K562 (cell line): Measurements from ENCODE around the gene TECPR2.

Experiments
- BDP1 ChIP-seq: IDR thresholded peaks from 3 replicates; pipeline ENCODE4 v1.6.1; 2011; ENCODE audit not compliant: insufficient read length, insufficient read depth
- CHD4 ChIP-seq: fragments of 200-600 bp; sonication (generic); IDR thresholded peaks from 3 replicates; pipeline ENCODE4 v1.6.1; 2012; ENCODE audit warnings: low read depth, mild to moderate bottlenecking, mixed read lengths, low read length, inconsistent platforms; ENCODE audit not compliant: insufficient read depth, insufficient replicate concordance, poor library complexity, severe bottlenecking
- KLF13 ChIP-seq: fragments of 450-650 bp; IDR thresholded peaks from 2 replicates; pipeline ENCODE4 v1.6.1; 2016; ENCODE audit warnings: missing genetic modification characterization, low read depth, mild to moderate bottlenecking, missing compliant biosample characterization, moderate library complexity, borderline replicate concordance
- POLR2A ChIP-seq: fragments of 450-650 bp; conservative IDR thresholded peaks from 2 replicates; pipeline ENCODE4 v1.6.1; 2016
- POLR2AphosphoS5 ChIP-seq: IDR thresholded peaks from 2 replicates; pipeline ENCODE4 v1.6.1; 2011; ENCODE audit warnings: mild to moderate bottlenecking, low read depth, low read length, moderate library complexity; ENCODE audit not compliant: control insufficient read depth, insufficient read depth
- POLR3G ChIP-seq: IDR thresholded peaks from 2 replicates; pipeline ENCODE4 v1.6.1; 2011; ENCODE audit not compliant: insufficient read length, insufficient replicate concordance; ENCODE audit errors: extremely low read depth
- RAD21 ChIP-seq, 2 experiments: fragments of 250-450 bp in 1 of 2; fragments of 450-650 bp in 1 of 2; sonication (Bioruptor Pico) in 1 of 2; formaldehyde crosslinking in 1 of 2; IDR thresholded peaks in 1 of 2; conservative IDR thresholded peaks in 1 of 2; 2 replicates each; pipeline versions ENCODE4 v1.4.0 to v1.8.0; 2020 to 2022; ENCODE audit warnings: mild to moderate bottlenecking in 2 of 2, moderate library complexity in 1 of 2
- SPI1 ChIP-seq: IDR thresholded peaks from 2 replicates; pipeline ENCODE4 v1.6.1; 2011; ENCODE audit warnings: low read depth, low read length, control low read depth, borderline replicate concordance
- ZNF217 ChIP-seq: sonication (generic); formaldehyde crosslinking; IDR thresholded peaks from 2 replicates; pipeline ENCODE4 v1.8.0; 2022; ENCODE audit warnings: mild to moderate bottlenecking, missing genetic modification reagents
- ZNF830 ChIP-seq: fragments of 250-450 bp; sonication (Bioruptor Pico); IDR thresholded peaks from 2 replicates; pipeline ENCODE4 v1.5.0; 2021; ENCODE audit warnings: mild to moderate bottlenecking
- ZSCAN29 ChIP-seq: fragments of 450-650 bp; IDR thresholded peaks from 2 replicates; pipeline ENCODE4 v1.6.1; 2017
- TF ChIP-seq, protein P1 (sequence below), 3 experiments: IDR thresholded peaks in 2 of 3; conservative IDR thresholded peaks in 1 of 3; 2 replicates each; pipeline ENCODE4 v1.5.1; 2011 to 2012; ENCODE audit warnings: low read length in 3 of 3, mild to moderate bottlenecking in 3 of 3, control low read depth in 2 of 3, improper control_type of control experiment in 1 of 3, inconsistent platforms in 1 of 3, low read depth in 1 of 3, mixed read lengths in 1 of 3, moderate library complexity in 1 of 3; ENCODE audit not compliant: insufficient read depth in 2 of 3
- TF ChIP-seq, protein P2 (sequence below): IDR thresholded peaks from 3 replicates; pipeline ENCODE4 v1.6.1; 2011; ENCODE audit warnings: borderline replicate concordance, mild to moderate bottlenecking, moderate library complexity; ENCODE audit not compliant: insufficient read length; ENCODE audit errors: extremely low read depth

DNA sequence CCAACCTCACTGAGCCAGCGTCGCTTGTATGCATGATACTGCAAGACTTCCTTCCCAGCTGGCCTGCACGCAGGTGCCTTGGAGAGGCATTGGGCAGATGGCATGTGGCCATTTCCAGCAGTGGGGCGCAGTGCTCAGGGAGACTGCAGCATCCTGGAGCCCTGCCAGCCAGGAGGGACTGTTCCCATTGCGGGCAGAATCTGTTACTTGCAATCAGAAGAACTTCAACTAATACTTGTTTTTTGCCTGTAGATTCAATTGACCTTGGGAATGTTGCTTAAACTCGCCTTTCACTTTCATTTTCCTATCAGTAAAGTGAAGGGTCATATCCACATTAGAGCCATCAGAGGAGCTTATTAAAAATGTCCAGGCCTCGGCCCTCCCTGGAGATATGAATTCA is 117.0 kb downstream of the TECPR2 start:
- TF ChIP-seq POLR2A (no peak), ZNF217 (CRISPR knock-in tag) (no peak), BDP1 (no peak), POLR2AphosphoS5 (no peak), KLF13 (tag) (no peak), RAD21 (CRISPR knock-in tag; conservative IDR thresholded peaks at IDR 0.05 in 1 of 2, IDR thresholded peaks at IDR 0.05 in 1 of 2) (no peak), CHD4 (no peak), SPI1 (no peak), ZSCAN29 (no peak), ZNF830 (no peak), POLR3G (no peak)
- TF ChIP-seq, protein P1, sequence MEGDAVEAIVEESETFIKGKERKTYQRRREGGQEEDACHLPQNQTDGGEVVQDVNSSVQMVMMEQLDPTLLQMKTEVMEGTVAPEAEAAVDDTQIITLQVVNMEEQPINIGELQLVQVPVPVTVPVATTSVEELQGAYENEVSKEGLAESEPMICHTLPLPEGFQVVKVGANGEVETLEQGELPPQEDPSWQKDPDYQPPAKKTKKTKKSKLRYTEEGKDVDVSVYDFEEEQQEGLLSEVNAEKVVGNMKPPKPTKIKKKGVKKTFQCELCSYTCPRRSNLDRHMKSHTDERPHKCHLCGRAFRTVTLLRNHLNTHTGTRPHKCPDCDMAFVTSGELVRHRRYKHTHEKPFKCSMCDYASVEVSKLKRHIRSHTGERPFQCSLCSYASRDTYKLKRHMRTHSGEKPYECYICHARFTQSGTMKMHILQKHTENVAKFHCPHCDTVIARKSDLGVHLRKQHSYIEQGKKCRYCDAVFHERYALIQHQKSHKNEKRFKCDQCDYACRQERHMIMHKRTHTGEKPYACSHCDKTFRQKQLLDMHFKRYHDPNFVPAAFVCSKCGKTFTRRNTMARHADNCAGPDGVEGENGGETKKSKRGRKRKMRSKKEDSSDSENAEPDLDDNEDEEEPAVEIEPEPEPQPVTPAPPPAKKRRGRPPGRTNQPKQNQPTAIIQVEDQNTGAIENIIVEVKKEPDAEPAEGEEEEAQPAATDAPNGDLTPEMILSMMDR (IDR thresholded peaks at IDR 0.05 in 2 of 3, conservative IDR thresholded peaks at IDR 0.05 in 1 of 3; ENCODE audit: insufficient read depth in 2 of 3, low read depth in 1 of 3, low read length in 3 of 3), result no peak
- TF ChIP-seq, protein P2, sequence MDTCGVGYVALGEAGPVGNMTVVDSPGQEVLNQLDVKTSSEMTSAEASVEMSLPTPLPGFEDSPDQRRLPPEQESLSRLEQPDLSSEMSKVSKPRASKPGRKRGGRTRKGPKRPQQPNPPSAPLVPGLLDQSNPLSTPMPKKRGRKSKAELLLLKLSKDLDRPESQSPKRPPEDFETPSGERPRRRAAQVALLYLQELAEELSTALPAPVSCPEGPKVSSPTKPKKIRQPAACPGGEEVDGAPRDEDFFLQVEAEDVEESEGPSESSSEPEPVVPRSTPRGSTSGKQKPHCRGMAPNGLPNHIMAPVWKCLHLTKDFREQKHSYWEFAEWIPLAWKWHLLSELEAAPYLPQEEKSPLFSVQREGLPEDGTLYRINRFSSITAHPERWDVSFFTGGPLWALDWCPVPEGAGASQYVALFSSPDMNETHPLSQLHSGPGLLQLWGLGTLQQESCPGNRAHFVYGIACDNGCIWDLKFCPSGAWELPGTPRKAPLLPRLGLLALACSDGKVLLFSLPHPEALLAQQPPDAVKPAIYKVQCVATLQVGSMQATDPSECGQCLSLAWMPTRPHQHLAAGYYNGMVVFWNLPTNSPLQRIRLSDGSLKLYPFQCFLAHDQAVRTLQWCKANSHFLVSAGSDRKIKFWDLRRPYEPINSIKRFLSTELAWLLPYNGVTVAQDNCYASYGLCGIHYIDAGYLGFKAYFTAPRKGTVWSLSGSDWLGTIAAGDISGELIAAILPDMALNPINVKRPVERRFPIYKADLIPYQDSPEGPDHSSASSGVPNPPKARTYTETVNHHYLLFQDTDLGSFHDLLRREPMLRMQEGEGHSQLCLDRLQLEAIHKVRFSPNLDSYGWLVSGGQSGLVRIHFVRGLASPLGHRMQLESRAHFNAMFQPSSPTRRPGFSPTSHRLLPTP, result no peak
